OCI-LY3 (cell line): ENCODE data around the gene PLPP2.

Experiments
- CTCF ChIP-seq: fragments of 200-600, 300-600 bp; sonication (generic); IDR thresholded peaks from 2 replicates; pipeline ENCODE4 v1.5.1; 2014; ENCODE audit warnings: antibody characterized with exemption, low read length, low read depth
- EZH2phosphoT487 ChIP-seq: fragments of 200-600 bp; shearing (Covaris generic); IDR thresholded peaks from 2 replicates; pipeline ENCODE4 v1.6.1; 2018; ENCODE audit warnings: antibody characterized with exemption, mixed run types, low read depth

GRCh38 chr19:294341-294945, 3.2 kb upstream of the PLPP2 start:
- no peak for TF ChIP-seq CTCF
- TF ChIP-seq EZH2phosphoT487, result no peak
